WERI-Rb-1 (cell line): Measurements from ENCODE around the gene MIOS.

ENCODE experiments used
- DNase-seq: peaks from one replicate; pipeline ENCODE4 v3.0.0-alpha.2; 2020
- H3K27ac ChIP-seq: fragments of 250-450 bp; sonication (Bioruptor Pico); 2 replicates; pipeline ENCODE4 v1.5.1; 2020; ENCODE audit warnings: mild to moderate bottlenecking, moderate library complexity
- H3K27me3 ChIP-seq: fragments of 250-450 bp; sonication (Bioruptor Pico); 2 replicates; pipeline ENCODE4 v1.5.1; 2021; ENCODE audit warnings: mild to moderate bottlenecking, low read depth, moderate library complexity; ENCODE audit not compliant: insufficient read depth, severe bottlenecking
- H3K36me3 ChIP-seq: fragments of 250-450 bp; sonication (Bioruptor Pico); 2 replicates; pipeline ENCODE4 v1.5.1; 2020; ENCODE audit warnings: mild to moderate bottlenecking, moderate library complexity
- H3K4me3 ChIP-seq: 2 replicates; pipeline ENCODE4 v1.5.1; 2011; ENCODE audit warnings: low read depth, mild to moderate bottlenecking, control low read depth, low read length
- H3K9me3 ChIP-seq: fragments of 250-450 bp; sonication (Bioruptor Pico); 2 replicates; pipeline ENCODE4 v1.5.1; 2021; ENCODE audit warnings: mild to moderate bottlenecking, moderate library complexity; ENCODE audit not compliant: severe bottlenecking
- CTCF ChIP-seq: IDR thresholded peaks from 2 replicates; pipeline ENCODE4 v1.5.1; 2011; ENCODE audit warnings: low read depth, mild to moderate bottlenecking, control low read depth, inconsistent platforms, low read length

Gene MIOS

GRCh38 chr7:7522421-7522820, 44.3 kb upstream of the MIOS start:
- Histone ChIP-seq H3K9me3 (no peaks in the 10 kb centered on the region), H3K27me3 (no peaks in the 10 kb centered on the region), H3K4me3 (no peak overlapping the region), H3K27ac (no peak overlapping the region), H3K36me3 (no peaks in the 10 kb centered on the region)
- DNase-seq = no peak
- no peak for TF ChIP-seq CTCF

GRCh38 chr7:7524121-7524520, 42.6 kb upstream of the MIOS start:
- no peaks in the 10 kb centered on the region for H3K36me3 ChIP-seq
- TF ChIP-seq CTCF = no peak
- no peak for DNase-seq
- H3K9me3 ChIP-seq = no peaks in the 10 kb centered on the region
- H3K4me3 ChIP-seq = no peak overlapping the region
- H3K27me3 ChIP-seq = no peaks in the 10 kb centered on the region
- no peak overlapping the region for H3K27ac ChIP-seq

DNA sequence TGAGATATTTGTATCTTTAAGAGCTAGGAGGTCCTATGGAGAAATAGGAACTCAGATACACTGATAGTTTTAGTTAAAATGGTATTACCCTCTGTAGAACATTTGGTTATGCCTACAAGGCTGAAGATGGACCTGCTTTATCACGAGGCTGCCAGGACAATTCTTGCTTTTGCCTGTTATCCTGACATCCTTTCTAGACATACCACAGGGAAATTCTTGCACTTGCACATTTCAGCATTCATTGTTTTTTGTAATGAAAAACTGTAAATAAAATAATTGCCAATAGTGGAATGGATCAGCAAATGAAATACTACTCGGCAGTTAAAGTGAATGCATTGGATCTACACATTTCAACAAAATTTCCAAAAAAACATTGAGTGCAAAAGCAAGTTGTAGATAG, 40.7 kb upstream of the MIOS start:
- DNase-seq = no peak
- no peaks in the 10 kb centered on the region for H3K9me3 ChIP-seq
- H3K4me3 ChIP-seq = no peak overlapping the region
- no peaks in the 10 kb centered on the region for H3K36me3 ChIP-seq
- TF ChIP-seq CTCF = no peak
- H3K27ac ChIP-seq = no peak overlapping the region
- no peaks in the 10 kb centered on the region for H3K27me3 ChIP-seq

DNA sequence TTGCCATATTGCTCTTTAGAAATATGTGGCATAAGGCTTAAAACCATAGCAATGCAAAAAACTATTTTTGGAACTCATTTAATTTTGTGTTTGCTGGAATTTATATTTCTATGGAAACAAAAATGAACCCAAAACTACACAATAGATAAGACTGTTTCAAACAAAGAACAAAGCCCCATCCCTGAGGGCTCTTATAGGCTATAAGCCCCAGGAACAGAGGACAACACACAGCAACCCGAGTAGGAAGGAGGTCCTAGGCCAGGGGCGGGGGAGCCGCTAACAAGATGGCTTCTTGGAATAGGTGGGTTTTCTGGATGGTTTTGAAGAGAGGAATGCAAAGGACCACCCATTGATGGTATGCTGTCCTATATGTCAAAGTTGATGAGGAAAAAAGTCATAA, 39.6 kb upstream of the MIOS start:
- Histone ChIP-seq H3K27me3 (no peaks in the 10 kb centered on the region), H3K36me3 (no peaks in the 10 kb centered on the region), H3K9me3 (no peaks in the 10 kb centered on the region), H3K4me3 (no peak overlapping the region), H3K27ac (no peak overlapping the region)
- no peak for TF ChIP-seq CTCF
- no peak for DNase-seq

GRCh38 chr7:7529328-7529727, 37.4 kb upstream of the MIOS start:
- H3K9me3 ChIP-seq = no peaks in the 10 kb centered on the region
- TF ChIP-seq CTCF = no peak
- H3K27ac ChIP-seq = no peak overlapping the region
- no peak overlapping the region for H3K4me3 ChIP-seq
- no peaks in the 10 kb centered on the region for H3K36me3 ChIP-seq
- DNase-seq = no peak
- H3K27me3 ChIP-seq = no peaks in the 10 kb centered on the region

GRCh38 chr7:7533831-7534430, 32.8 kb upstream of the MIOS start:
- Histone ChIP-seq H3K4me3 (no peak overlapping the region), H3K27me3 (no peaks in the 10 kb centered on the region), H3K27ac (no peak overlapping the region), H3K9me3 (no peaks in the 10 kb centered on the region), H3K36me3 (no peaks in the 10 kb centered on the region)
- no peak for DNase-seq
- TF ChIP-seq CTCF = no peak
